OCI-LY7 (cell line): Measurements from ENCODE around the gene MAP3K14.

Source experiments
- CTCF ChIP-seq: fragments of 200-600 bp; sonication (generic); conservative IDR thresholded peaks from 2 replicates; pipeline ENCODE4 v1.5.1; 2014; ENCODE audit warnings: mild to moderate bottlenecking, antibody characterized with exemption, low read length, moderate library complexity, mixed read lengths
- EZH2phosphoT487 ChIP-seq: fragments of 200-600 bp; sonication (generic); IDR thresholded peaks from 2 replicates; pipeline ENCODE4 v1.6.1; 2018; ENCODE audit warnings: low read depth, borderline replicate concordance, mild to moderate bottlenecking, mixed run types, antibody characterized with exemption, low read length, moderate library complexity, mixed read lengths

DNA sequence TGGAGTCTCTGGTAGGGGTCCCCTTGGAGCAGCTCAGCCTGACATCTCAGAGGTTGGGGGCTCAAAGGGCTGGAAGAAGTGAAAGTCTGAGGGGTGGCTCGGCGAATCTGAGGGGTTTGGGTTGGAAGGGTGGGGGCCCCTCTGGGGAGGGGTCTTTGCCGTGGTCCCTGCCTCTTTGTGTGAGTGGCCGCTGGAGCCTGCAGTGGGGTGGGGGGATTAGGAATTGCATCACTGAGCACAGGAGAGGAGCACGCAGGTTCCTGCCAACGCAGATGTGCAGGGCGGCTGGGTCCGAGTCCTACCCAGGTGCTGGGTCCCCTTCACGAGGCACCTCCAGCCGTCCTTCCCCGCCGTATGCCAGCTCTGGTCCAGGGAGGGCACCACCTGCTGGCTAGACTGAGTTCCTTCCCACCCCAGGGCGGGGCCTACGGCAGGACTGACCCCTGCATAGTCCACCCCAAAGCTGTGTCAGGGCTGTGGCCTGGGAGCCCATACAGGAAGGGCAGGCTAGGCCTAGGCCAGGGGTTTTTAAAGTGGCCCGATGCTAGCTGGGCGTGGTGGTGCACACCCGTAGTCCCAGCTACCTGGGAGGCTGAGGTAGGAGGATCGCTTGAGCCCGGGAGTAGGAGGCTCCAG, 85.2 kb downstream of the MAP3K14 start:
- peak; percentile 69 for TF ChIP-seq CTCF
- TF ChIP-seq EZH2phosphoT487 = no peak
